Right cardiac atrium (tissue), 5 donors: ENCODE measurements around the gene RRAGC. TPM values are rescaled to one million over a fixed set of nuclear protein-coding genes. Genes with fewer than 3 reads are reported as not detected.
"Not testable (repeated sequence)": the region's sequence is repeated elsewhere in the genome, so short reads cannot be mapped to it uniquely, and the experiment has no call there.

Experiments used
- ATAC-seq, 2 donors: fragments of 200-7000 bp; cut with Tn5 transposase; one replicate each; pipeline versions ENCODE4 v1.8.0 to v1.9.1; 2020; ENCODE audit warnings: moderate library complexity in 2 of 2, mild to moderate bottlenecking in 1 of 2
- DNase-seq, 3 donors: peaks; one replicate each; pipeline ENCODE4 v3.0.0-alpha.2; 2020
- H3K27ac ChIP-seq: one replicate; pipeline ENCODE4 v1.5.1; 2013; ENCODE audit warnings: mild to moderate bottlenecking, low read length, control low read depth, moderate library complexity
- H3K27me3 ChIP-seq: one replicate; pipeline ENCODE4 v1.6.1; 2013; ENCODE audit not compliant: control insufficient read depth, insufficient read depth
- H3K4me1 ChIP-seq: one replicate; pipeline ENCODE4 v1.6.1; 2013; ENCODE audit warnings: low read length; ENCODE audit not compliant: control insufficient read depth, insufficient read depth
- H3K4me3 ChIP-seq: one replicate; pipeline ENCODE4 v1.5.1; 2013; ENCODE audit warnings: low read length, control low read depth
- H3K9me3 ChIP-seq: one replicate; pipeline ENCODE4 v1.6.1; 2013; ENCODE audit warnings: low read length; ENCODE audit not compliant: control insufficient read depth
- WGBS: extraction: QIAGEN DNeasy Blood & Tissue Kit; methylation state at CpG from one replicate; pipeline ENCODE4 v1.1.7; 2013; 5-methylcytosine and 5-hydroxymethylcytosine counted together
- intact Hi-C, 4 donors: fragments of 100-400 bp; cut with DNase I; formaldehyde crosslinking; loops; one replicate each; pipeline versions ENCODE4 v1.11.0 to v1.14.0; 2022 to 2023
- polyA plus RNA-seq: library from polyadenylated mRNA; stranded (reverse); fragments of 200-250 nt; gene quantifications from one replicate; pipeline ENCODE4 v1.2.3, GENCODE V29; 2013
- total RNA-seq, 4 donors: library from RNA; stranded (reverse); fragmentation: NEBNext Ultra II Directional; extraction: Animal tissue kit (Norgen Biotek cat#: 25700); gene quantifications; one replicate each; pipeline ENCODE4 v1.2.1, GENCODE V29; 2021
- donor health status: healthy with polysubstance abuse.
- donor health status: DM: no; HTN: yes; CAD: no.
- donor health status: DM: no; HTN: no; CAD: no.
- donor health status: DM: no; HTN: yes; CAD: no; lungs with severe emphysema.
- donor health status: DM: yes; HTN: yes; CAD: no.

The RRAGC gene
- total and polyA plus RNA-seq, 5 donors: 12.5 to 21.8 (median 17.4) TPM

GRCh38 chr1:38858833-38859560, 575 bp downstream of the RRAGC start:
- Histone ChIP-seq H3K9me3 (no peaks in the 10 kb centered on the region), H3K4me1 (peaks cover 8% of the 10 kb centered on the region), H3K27ac (peak overlapping the region; percentile 71), H3K27me3 (no peaks in the 10 kb centered on the region), H3K4me3 (peak overlapping the region; percentile 90)
- intact Hi-C loops: no loop called here
- peak; percentile 64 to 82 (median 82) for DNase-seq
- peak; percentile 29 to 45 for ATAC-seq
- 1% methylated on average over 51 of the region's 51 CpGs for WGBS

GRCh38 chr1:38852780-38853179, 6.8 kb downstream of the RRAGC start:
- ATAC-seq (no peak), DNase-seq (no peak)
- intact Hi-C loops: no loop called here
- H3K27ac ChIP-seq: no peak overlapping the region
- H3K27me3 ChIP-seq: no peaks in the 10 kb centered on the region
- no peaks in the 10 kb centered on the region for H3K9me3 ChIP-seq
- WGBS: 85% methylated on average over 4 of the region's 4 CpGs
- H3K4me3 ChIP-seq: no peak overlapping the region
- H3K4me1 ChIP-seq: peaks cover 4% of the 10 kb centered on the region

DNA sequence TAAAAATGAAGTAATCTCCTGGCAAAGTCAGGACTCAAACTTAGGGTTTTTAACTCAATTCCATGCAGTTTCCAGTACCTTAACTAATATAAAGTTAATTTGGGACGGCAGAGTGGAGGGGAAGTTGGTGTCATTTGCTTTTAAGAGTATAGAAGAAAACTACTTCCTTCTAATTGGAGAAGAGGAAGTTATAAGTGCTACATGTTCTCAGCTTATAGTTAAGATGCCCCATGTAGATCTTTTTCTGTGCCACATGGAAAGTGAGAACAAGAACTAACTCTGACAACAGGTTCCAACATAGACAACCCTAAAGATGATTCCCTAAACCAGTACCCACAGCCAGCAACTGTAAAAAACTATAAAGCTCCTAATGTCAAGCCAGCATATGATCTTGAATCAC, 11.5 kb downstream of the RRAGC start:
- WGBS: 74% methylated on average over 1 of the region's 1 CpG
- no peak for DNase-seq
- H3K27ac ChIP-seq: no peak overlapping the region
- no peaks in the 10 kb centered on the region for H3K9me3 ChIP-seq
- H3K4me3 ChIP-seq: no peak overlapping the region
- intact Hi-C loops: no loop called here
- ATAC-seq: no peak
- H3K27me3 ChIP-seq: no peaks in the 10 kb centered on the region
- no peaks in the 10 kb centered on the region for H3K4me1 ChIP-seq

DNA sequence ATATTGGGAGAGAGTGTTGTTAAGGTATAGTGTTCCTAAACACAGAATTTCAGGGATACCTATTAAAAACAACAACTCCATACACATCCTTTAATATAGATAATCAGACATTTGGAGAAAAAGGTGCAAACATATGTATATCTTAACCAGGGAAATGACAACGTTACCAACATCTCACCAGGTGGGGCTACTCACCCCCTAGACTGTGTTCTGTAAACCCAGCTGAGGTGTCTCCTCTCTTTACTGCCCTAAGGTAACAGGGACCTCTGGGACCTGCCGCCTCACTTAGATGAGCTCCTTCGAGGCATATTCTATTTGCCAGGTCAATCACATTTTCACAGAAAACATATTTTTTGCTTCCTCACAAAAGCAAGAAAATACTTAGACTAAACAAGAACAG, 13.4 kb downstream of the RRAGC start:
- Histone ChIP-seq H3K27me3 (no peaks in the 10 kb centered on the region), H3K9me3 (no peaks in the 10 kb centered on the region), H3K4me3 (no peak overlapping the region), H3K4me1 (no peaks in the 10 kb centered on the region), H3K27ac (no peak overlapping the region)
- intact Hi-C loops: no loop called here
- DNase-seq (no peak), ATAC-seq (no peak)
- WGBS: 94% methylated on average over 3 of the region's 3 CpGs

DNA sequence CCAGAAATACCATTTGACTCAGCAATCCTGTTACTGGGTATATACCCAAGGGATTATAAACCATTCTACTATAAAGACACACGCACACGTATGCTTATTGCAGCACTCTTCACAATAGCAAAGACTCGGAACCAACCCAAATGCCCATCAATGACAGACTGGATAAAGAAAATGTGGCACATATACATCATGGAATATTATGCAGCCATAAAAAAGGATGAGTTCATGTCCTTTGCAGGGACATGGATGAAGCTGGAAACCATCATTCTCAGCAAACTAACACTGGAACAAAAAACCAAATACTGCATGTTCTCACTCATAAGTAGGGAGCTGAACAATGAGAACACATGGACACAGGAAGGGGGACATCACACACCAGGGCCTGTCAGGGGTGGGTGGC, 14.5 kb downstream of the RRAGC start:
- H3K27me3 ChIP-seq, H3K27ac ChIP-seq, H3K4me1 ChIP-seq, ATAC-seq, intact Hi-C loops, DNase-seq, H3K9me3 ChIP-seq, H3K4me3 ChIP-seq: not testable (repeated sequence)
- WGBS: 98% methylated on average over 3 of the region's 3 CpGs

DNA sequence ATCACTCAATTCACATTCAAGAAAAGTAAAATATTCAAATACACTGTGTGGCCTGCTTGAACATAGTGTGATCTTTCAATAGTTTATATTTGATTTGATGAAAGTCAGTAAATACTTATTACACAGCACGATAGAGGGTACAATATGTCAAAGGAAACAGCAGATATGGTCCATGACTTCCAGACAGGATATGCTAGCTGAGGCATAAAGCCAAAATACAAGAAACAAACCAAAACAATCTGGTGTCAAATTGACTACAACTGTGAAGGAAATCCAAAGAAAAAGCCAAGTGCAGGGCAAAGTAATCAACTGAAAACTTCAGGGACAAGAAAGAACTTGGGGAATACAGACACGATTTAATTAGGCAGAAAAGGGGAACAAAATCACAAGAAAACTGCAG, 19.3 kb downstream of the RRAGC start:
- intact Hi-C loops: no loop called here
- Histone ChIP-seq H3K4me1 (no peaks in the 10 kb centered on the region), H3K9me3 (no peaks in the 10 kb centered on the region), H3K4me3 (no peak overlapping the region), H3K27ac (no peak overlapping the region), H3K27me3 (no peaks in the 10 kb centered on the region)
- 36% methylated on average over 2 of the region's 2 CpGs for WGBS
- no peak for DNase-seq
- ATAC-seq: no peak

GRCh38 chr1:38839363-38839762, 20.2 kb downstream of the RRAGC start:
- Histone ChIP-seq H3K27ac (peak overlapping the region; percentile 21), H3K4me1 (no peaks in the 10 kb centered on the region), H3K4me3 (no peak overlapping the region), H3K27me3 (no peaks in the 10 kb centered on the region), H3K9me3 (no peaks in the 10 kb centered on the region)
- intact Hi-C loops: loop anchor here in 2 of 4 donors (5.0 to 10.0 kb wide), 3 partner anchors 232 to 815 kb away; no protein-coding TSS in a partner anchor
- DNase-seq: peak; percentile 45 to 83 (median 79)
- ATAC-seq: peak; percentile 68 to 78
- 46% methylated on average over 9 of the region's 9 CpGs for WGBS

GRCh38 chr1:38836316-38836715, 23.3 kb downstream of the RRAGC start:
- 86% methylated on average over 10 of the region's 10 CpGs for WGBS
- DNase-seq, H3K4me3 ChIP-seq, ATAC-seq, H3K4me1 ChIP-seq, H3K27ac ChIP-seq, H3K27me3 ChIP-seq, H3K9me3 ChIP-seq: not testable (repeated sequence)
- intact Hi-C loops: loop anchor here in 2 of 4 donors (5.0 to 10.0 kb wide), 3 partner anchors 229 to 812 kb away; no protein-coding TSS in a partner anchor

- ATAC-seq (peak; percentile 78 to 85), DNase-seq (no peak)
- intact Hi-C loops: loop anchor here in 2 of 4 donors (5.0 to 10.0 kb wide), 3 partner anchors 228 to 810 kb away; no protein-coding TSS in a partner anchor
- Histone ChIP-seq H3K9me3 (no peaks in the 10 kb centered on the region), H3K27me3 (no peaks in the 10 kb centered on the region), H3K4me3 (no peak overlapping the region), H3K27ac (no peak overlapping the region), H3K4me1 (no peaks in the 10 kb centered on the region)
- 33% methylated on average over 3 of the region's 3 CpGs for WGBS
These were observed 24.4 kb downstream of the RRAGC start for GRCh38 chr1:38834937-38835827.

GRCh38 chr1:38834221-38834782, 25.3 kb downstream of the RRAGC start:
- 82% methylated on average over 3 of the region's 3 CpGs for WGBS

More at GRCh38 chr1:38834221-38834782, 25.3 kb downstream of the RRAGC start:
- no peak for ATAC-seq
- intact Hi-C loops: loop anchor here in 2 of 4 donors (10.0 kb wide), 2 partner anchors 800 to 810 kb away; no protein-coding TSS in a partner anchor
- H3K4me1 ChIP-seq: no peaks in the 10 kb centered on the region
- no peaks in the 10 kb centered on the region for H3K27me3 ChIP-seq
- H3K27ac ChIP-seq: no peak overlapping the region
- no peak overlapping the region for H3K4me3 ChIP-seq
- DNase-seq: no peak
- no peaks in the 10 kb centered on the region for H3K9me3 ChIP-seq
